ENCODE results near the gene C7orf57. TPM values are rescaled to one million over a fixed set of nuclear protein-coding genes. Genes with fewer than 3 reads are reported as not detected.

The C7orf57 gene
- total RNA-seq, 1 experiment from 2014 or later: 3.2 TPM

DNA sequence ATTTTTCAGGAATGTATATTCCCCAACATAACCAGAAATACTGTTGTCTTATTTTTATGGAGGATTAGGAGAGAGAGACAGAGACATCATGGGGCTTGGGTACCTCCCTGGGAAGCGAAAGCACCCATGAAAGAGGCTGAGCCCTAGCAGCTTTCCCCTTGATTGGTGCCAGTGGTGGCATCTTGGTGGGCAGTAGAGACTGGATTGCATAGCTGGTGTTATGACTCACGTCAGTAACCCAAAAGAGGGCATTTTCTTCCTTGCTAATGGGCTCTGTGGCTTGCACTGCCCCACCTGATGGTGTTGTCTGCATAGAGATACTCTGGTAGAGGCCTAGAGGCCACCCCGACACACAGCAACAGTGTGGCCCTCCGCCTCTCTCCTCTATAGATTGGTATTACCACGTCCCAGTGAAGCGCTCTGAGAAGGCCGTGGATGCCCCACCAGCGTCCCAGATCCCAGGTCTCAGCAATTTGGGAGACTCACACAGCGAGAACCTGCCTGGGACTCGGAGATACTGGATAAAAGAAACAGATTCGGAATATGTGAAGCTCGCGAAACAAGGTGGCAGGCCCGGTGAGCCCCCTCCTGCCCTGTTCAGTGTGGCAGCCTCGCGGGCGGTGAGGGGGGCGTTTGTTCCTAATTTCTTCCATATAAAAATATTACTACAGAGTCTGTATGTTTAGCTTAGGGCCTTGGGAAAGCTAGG is 5.8 kb downstream of the C7orf57 start:
- BruUV-seq (replicated peaks): no TSS peak
- DNase-seq (ENCODE audit: low read depth, low spot score) (no peak), ATAC-seq (no peak)
- peaks cover 10% of the 10 kb centered on the region for H3K4me1 ChIP-seq (ENCODE audit: control insufficient read depth, insufficient read depth, low read length)
- intact Hi-C loops (cut with micrococcal nuclease; ENCODE audit: unreplicated experiment) (no loop called here), in situ Hi-C loops (cut with HindIII; ENCODE audit: low pct_unique_long_range_greater_than_20kb, low sequenced_read_pairs) (no loop called here)
- CTCF ChIA-PET: no interaction called here
- POLR2A ChIA-PET: interaction anchor here (0.6 kb wide), 1 partner anchor 12 kb away, joined by 4 read pairs; no protein-coding TSS in a partner anchor
- TF ChIP-seq, protein P1, sequence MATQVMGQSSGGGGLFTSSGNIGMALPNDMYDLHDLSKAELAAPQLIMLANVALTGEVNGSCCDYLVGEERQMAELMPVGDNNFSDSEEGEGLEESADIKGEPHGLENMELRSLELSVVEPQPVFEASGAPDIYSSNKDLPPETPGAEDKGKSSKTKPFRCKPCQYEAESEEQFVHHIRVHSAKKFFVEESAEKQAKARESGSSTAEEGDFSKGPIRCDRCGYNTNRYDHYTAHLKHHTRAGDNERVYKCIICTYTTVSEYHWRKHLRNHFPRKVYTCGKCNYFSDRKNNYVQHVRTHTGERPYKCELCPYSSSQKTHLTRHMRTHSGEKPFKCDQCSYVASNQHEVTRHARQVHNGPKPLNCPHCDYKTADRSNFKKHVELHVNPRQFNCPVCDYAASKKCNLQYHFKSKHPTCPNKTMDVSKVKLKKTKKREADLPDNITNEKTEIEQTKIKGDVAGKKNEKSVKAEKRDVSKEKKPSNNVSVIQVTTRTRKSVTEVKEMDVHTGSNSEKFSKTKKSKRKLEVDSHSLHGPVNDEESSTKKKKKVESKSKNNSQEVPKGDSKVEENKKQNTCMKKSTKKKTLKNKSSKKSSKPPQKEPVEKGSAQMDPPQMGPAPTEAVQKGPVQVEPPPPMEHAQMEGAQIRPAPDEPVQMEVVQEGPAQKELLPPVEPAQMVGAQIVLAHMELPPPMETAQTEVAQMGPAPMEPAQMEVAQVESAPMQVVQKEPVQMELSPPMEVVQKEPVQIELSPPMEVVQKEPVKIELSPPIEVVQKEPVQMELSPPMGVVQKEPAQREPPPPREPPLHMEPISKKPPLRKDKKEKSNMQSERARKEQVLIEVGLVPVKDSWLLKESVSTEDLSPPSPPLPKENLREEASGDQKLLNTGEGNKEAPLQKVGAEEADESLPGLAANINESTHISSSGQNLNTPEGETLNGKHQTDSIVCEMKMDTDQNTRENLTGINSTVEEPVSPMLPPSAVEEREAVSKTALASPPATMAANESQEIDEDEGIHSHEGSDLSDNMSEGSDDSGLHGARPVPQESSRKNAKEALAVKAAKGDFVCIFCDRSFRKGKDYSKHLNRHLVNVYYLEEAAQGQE (IDR thresholded peaks at IDR 0.05; ENCODE audit: insufficient read depth in 1 of 2, low read depth in 2 of 2, low read length in 1 of 2): no peak
- TF ChIP-seq TCF7L2 (IDR thresholded peaks at IDR 0.05; ENCODE audit: low read depth, low read length): no peak
- TF ChIP-seq SIN3A (IDR thresholded peaks at IDR 0.05; ENCODE audit: borderline replicate concordance, insufficient read depth, low read depth, low read length): no peak
- TF ChIP-seq, protein P2, sequence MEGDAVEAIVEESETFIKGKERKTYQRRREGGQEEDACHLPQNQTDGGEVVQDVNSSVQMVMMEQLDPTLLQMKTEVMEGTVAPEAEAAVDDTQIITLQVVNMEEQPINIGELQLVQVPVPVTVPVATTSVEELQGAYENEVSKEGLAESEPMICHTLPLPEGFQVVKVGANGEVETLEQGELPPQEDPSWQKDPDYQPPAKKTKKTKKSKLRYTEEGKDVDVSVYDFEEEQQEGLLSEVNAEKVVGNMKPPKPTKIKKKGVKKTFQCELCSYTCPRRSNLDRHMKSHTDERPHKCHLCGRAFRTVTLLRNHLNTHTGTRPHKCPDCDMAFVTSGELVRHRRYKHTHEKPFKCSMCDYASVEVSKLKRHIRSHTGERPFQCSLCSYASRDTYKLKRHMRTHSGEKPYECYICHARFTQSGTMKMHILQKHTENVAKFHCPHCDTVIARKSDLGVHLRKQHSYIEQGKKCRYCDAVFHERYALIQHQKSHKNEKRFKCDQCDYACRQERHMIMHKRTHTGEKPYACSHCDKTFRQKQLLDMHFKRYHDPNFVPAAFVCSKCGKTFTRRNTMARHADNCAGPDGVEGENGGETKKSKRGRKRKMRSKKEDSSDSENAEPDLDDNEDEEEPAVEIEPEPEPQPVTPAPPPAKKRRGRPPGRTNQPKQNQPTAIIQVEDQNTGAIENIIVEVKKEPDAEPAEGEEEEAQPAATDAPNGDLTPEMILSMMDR (IDR thresholded peaks at IDR 0.05): no peak
- no peak for TF ChIP-seq POLR2AphosphoS5 (IDR thresholded peaks at IDR 0.05; ENCODE audit: low read depth, low read length)
- H3K27ac ChIP-seq (ENCODE audit: low read length): peak overlapping the region; percentile 18; the same call in 1 of the 2 replicates
- no peaks in the 10 kb centered on the region for H3K9me3 ChIP-seq (ENCODE audit: control insufficient read depth, insufficient read depth, low read depth, low read length)
- no peak overlapping the region for H3K4me3 ChIP-seq (ENCODE audit: low read depth in 2 of 2, low read length in 2 of 2)
- no peaks in the 10 kb centered on the region for H3K27me3 ChIP-seq (ENCODE audit: control insufficient read depth, insufficient read depth, low read length)
- no peaks in the 10 kb centered on the region for H3K36me3 ChIP-seq (ENCODE audit: control insufficient read depth, insufficient read depth, low read length)

DNA sequence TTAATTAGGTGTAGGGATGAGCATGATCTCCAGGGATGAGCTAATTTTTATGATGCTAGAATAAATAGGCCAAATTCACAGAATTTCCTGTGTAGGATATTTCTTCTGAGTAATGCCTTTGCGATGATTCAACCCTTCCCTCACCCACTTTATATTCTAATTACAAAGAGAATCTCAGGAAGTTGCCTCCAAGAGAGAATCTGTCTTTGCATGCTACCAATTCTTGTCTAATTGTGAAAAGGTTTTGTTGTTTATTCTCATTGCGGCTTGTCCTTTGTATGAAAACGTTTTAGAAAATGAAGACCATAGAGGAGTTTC is 6.3 kb downstream of the C7orf57 start:
- Histone ChIP-seq H3K4me1 (ENCODE audit: control insufficient read depth, insufficient read depth, low read length) (peaks cover 6% of the 10 kb centered on the region), H3K36me3 (ENCODE audit: control insufficient read depth, insufficient read depth, low read length) (no peaks in the 10 kb centered on the region), H3K9me3 (ENCODE audit: control insufficient read depth, insufficient read depth, low read depth, low read length) (no peaks in the 10 kb centered on the region), H3K4me3 (ENCODE audit: low read depth in 2 of 2, low read length in 2 of 2) (no peak overlapping the region), H3K27me3 (ENCODE audit: control insufficient read depth, insufficient read depth, low read length) (no peaks in the 10 kb centered on the region), H3K27ac (ENCODE audit: low read length) (no peak overlapping the region; the same call in 1 of the 2 replicates)
- ATAC-seq (no peak), DNase-seq (ENCODE audit: low read depth, low spot score) (no peak)
- in situ Hi-C loops (cut with HindIII; ENCODE audit: low pct_unique_long_range_greater_than_20kb, low sequenced_read_pairs): no loop called here
- BruUV-seq (replicated peaks): no TSS peak
- intact Hi-C loops (cut with micrococcal nuclease; ENCODE audit: unreplicated experiment): no loop called here
- ChIA-PET CTCF (no interaction called here), POLR2A (interaction anchor here (0.6 kb wide), 1 partner anchor 12 kb away, joined by 4 read pairs; no protein-coding TSS in a partner anchor)
- TF ChIP-seq, protein P2 (IDR thresholded peaks at IDR 0.05): no peak
- TF ChIP-seq SIN3A (IDR thresholded peaks at IDR 0.05; ENCODE audit: borderline replicate concordance, insufficient read depth, low read depth, low read length) (no peak), POLR2AphosphoS5 (IDR thresholded peaks at IDR 0.05; ENCODE audit: low read depth, low read length) (no peak), TCF7L2 (IDR thresholded peaks at IDR 0.05; ENCODE audit: low read depth, low read length) (no peak)
- TF ChIP-seq, protein P1 (IDR thresholded peaks at IDR 0.05; ENCODE audit: insufficient read depth in 1 of 2, low read depth in 2 of 2, low read length in 1 of 2): no peak
